Activated CD8-positive, alpha-beta memory T cell treated with anti-CD3 and anti-CD28 coated beads for 36 hours (primary cell): Measurements from ENCODE around the gene TOP2A. TPM values are rescaled to one million over a fixed set of nuclear protein-coding genes. Genes with fewer than 3 reads are reported as not detected.

Experiments
- total RNA-seq, 2 experiments: library from RNA; stranded (reverse); gene quantifications; one replicate each; pipeline ENCODE4 v1.2.3, GENCODE V29; 2021

Gene TOP2A
- total RNA-seq, 2 experiments from 2014 or later: 159 to 160 TPM

Other genes with a start within 250 kb of the TOP2A start
- gene RAPGEFL1, start 240.4 kb downstream of the TOP2A start, total RNA-seq: 1 to 10 TPM; 5.1 to 5.4 TPM
- gene WIPF2, start 198.6 kb downstream of the TOP2A start, total RNA-seq: 10 to 100 TPM; 18.9 to 20.4 TPM
- gene CDC6, start 130.0 kb downstream of the TOP2A start, total RNA-seq: 100 to 1,000 TPM; 121 to 127 TPM
- gene RARA, start 108.7 kb downstream of the TOP2A start, total RNA-seq: 10 to 100 TPM; 28.6 to 29.7 TPM
- not detected for gene GJD3, start 53.2 kb downstream of the TOP2A start, total RNA-seq
- 1 to 10 TPM; 1.9 to 2.0 TPM for gene IGFBP4, start 25.6 kb upstream of the TOP2A start, total RNA-seq
- gene TNS4, start 83.7 kb upstream of the TOP2A start, total RNA-seq: 1 to 10 TPM; 4.7 to 5.1 TPM
- gene CCR7, start 147.6 kb upstream of the TOP2A start, total RNA-seq: 100 to 1,000 TPM; 120 to 125 TPM
- 100 to 1,000 TPM in 1 of 2 experiments, 10 to 100 TPM in 1; 97.7 to 106 TPM for gene SMARCE1, start 229.9 kb upstream of the TOP2A start, total RNA-seq
- not detected for gene KRT222, start 247.3 kb upstream of the TOP2A start, total RNA-seq